Coronary artery (tissue), 2 donors: ENCODE results near the gene ENOX1.

Experiments
- DNase-seq: peaks from one replicate; pipeline ENCODE4 v3.0.0-alpha.2; 2017; ENCODE audit warnings: low spot score
- H3K27ac ChIP-seq, 2 donors: fragments of 200-600 bp; sonication (generic); one replicate each; pipeline ENCODE4 v1.5.1; 2016 to 2019
- H3K4me3 ChIP-seq: fragments of 200-600 bp; sonication (generic); 2 replicates; pipeline ENCODE4 v1.5.1; 2016; ENCODE audit warnings: mild to moderate bottlenecking, moderate library complexity
- TF ChIP-seq, protein P1 (sequence below): fragments of 200-600 bp; sonication (generic); IDR thresholded peaks from one replicate; pipeline ENCODE4 v1.5.1; 2019; ENCODE audit warnings: antibody characterized with exemption

Gene ENOX1

DNA sequence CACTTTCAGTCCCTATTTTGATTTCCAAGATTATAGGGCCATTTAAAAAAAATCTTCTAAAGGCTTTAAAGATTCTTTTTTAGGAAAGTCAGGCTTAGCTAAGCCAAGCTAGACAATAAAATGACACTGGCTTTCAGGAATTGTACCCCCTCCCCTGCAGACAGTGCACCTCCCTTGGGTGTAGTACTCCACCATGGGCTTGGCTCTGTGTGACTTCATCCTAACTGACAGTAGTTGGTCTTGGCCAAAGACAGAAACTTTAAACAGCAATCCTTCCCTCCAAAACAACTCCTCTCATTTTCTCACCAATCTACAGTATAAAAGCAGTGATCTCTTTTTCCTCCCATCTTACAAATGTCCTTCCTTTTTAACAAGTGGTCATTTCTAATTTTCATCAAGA lies 480.4 kb downstream of the ENOX1 start:
- no peak overlapping the region for H3K27ac ChIP-seq
- TF ChIP-seq, protein P1, sequence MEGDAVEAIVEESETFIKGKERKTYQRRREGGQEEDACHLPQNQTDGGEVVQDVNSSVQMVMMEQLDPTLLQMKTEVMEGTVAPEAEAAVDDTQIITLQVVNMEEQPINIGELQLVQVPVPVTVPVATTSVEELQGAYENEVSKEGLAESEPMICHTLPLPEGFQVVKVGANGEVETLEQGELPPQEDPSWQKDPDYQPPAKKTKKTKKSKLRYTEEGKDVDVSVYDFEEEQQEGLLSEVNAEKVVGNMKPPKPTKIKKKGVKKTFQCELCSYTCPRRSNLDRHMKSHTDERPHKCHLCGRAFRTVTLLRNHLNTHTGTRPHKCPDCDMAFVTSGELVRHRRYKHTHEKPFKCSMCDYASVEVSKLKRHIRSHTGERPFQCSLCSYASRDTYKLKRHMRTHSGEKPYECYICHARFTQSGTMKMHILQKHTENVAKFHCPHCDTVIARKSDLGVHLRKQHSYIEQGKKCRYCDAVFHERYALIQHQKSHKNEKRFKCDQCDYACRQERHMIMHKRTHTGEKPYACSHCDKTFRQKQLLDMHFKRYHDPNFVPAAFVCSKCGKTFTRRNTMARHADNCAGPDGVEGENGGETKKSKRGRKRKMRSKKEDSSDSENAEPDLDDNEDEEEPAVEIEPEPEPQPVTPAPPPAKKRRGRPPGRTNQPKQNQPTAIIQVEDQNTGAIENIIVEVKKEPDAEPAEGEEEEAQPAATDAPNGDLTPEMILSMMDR = no peak
- no peak overlapping the region for H3K4me3 ChIP-seq
- no peak for DNase-seq

DNA sequence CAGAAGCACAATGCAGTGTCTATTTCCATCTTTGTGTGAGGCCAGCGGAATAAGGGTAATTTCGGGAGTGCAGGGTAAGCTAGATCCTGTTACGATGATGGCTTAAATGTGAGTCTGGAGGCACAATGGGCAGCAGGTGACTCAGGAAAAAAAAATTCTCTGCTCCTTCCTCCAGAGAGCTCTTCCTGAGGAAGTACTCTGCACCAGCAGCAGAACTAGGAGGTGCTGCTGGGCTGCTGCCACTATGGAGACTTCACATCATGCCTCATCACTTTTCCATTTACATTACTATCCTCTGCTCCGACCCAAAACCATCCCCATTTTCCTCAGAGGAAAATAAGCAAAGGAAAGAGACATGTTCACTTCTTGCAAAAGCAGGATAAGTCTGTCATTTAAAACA lies 481.4 kb downstream of the ENOX1 start:
- no peak for DNase-seq
- H3K4me3 ChIP-seq = no peak overlapping the region
- TF ChIP-seq, protein P1 = no peak
- no peak overlapping the region for H3K27ac ChIP-seq

DNA sequence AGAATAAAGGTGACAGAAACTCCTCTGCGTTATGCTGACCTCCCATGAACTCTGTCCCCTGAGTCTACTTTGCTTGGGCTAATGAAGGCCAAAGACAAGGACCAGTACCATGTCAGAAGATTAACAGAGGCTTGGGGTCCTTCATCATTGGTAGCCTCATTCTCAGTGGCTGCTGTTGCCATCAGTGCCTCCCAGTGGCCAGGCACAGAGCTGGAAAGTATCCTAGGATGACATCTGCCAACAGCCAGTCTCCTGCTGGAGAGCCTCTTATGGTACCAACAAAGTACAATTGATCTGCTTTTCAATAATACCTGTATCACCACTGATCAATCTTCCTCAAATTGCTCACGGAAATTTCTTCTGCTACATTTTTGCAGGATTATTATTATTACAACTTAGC lies 481.8 kb downstream of the ENOX1 start:
- no peak overlapping the region for H3K4me3 ChIP-seq
- H3K27ac ChIP-seq = no peak overlapping the region
- no peak for DNase-seq
- TF ChIP-seq, protein P1 = no peak

DNA sequence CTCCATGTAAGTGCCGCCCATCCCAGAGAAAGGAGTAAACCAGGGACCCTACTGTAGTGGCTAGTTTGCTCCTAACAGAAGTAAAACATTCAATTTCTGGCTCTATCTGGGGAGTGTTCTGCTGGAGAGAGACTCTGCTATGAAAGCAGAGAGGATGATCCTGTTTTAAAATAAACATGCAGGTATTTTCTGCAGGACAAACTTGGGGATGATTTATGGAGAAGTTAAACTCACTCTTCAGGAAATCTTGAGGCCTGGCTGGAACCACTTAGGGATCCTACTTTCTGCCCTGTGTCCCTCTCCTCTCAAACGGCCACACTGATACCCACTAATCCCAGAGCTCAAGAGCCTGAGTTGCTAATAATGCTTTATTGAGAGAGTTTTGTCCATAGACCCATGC lies 482.3 kb downstream of the ENOX1 start:
- DNase-seq = no peak
- TF ChIP-seq, protein P1 = no peak
- Histone ChIP-seq H3K4me3 (no peak overlapping the region), H3K27ac (no peak overlapping the region)

DNA sequence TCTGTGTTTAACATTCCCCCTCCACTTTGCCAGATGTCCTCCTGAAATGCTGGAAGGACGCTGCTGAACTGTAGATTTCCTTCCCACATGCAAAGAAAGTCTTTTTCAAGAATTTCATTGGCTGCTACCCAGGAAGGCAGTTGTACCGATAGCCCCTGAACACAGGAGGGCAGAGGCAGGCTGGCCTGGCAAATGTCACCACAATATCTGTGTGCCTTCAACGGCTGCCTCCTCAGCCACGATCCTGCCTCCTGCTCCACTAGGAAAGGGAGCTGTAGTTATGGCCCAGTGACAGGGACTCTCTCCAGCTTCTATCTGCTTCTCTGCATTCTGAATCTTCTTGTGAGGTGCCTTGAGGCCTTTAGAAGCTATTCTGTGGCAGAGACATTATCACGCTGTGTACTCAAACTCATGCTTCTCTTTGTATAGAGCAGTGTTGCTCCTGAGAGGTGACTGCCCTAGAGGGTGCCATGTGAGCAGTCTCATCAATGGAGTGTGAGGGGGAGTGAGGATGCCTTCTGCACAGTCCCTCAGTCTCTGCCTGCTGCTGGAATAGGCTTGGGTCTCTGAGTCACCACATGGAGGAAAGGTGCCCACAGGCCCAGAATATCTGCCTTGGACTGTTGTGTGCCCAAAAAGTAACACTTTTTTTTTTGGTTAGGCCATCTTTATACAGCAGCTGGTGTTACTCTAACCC lies 483.6 kb downstream of the ENOX1 start:
- no peak overlapping the region for H3K27ac ChIP-seq
- H3K4me3 ChIP-seq = no peak overlapping the region
- DNase-seq = no peak
- TF ChIP-seq, protein P1 = no peak

DNA sequence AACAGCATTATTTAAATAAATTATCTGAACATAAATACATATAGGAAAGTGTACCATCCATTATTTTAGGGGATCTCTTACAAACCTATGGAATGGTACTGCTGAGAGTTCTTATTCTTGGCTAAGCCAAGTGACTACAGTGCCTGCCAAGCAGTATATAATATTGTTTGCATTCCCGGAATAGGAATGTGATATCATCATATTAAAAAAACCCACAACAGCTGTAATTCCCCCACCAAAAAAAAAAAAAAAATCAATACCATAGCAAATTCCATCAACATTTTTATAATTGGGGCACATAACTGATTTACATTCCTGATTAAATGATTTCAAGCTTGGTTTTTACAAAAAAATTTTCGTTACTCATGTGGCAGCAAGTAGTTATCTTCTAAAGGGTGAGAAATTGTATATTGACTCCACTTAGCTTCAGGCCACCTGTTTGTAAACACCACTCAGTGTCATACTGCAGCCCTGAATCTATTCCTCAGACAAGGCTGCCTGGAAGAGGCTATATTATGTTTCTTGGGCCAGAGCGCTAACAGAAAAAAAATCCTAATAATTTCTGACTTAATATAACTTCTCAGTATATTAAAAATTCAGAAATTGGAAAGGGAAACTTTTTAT lies 485.3 kb downstream of the ENOX1 start:
- Histone ChIP-seq H3K4me3 (no peak overlapping the region), H3K27ac (no peak overlapping the region)
- DNase-seq = no peak
- TF ChIP-seq, protein P1 = no peak

DNA sequence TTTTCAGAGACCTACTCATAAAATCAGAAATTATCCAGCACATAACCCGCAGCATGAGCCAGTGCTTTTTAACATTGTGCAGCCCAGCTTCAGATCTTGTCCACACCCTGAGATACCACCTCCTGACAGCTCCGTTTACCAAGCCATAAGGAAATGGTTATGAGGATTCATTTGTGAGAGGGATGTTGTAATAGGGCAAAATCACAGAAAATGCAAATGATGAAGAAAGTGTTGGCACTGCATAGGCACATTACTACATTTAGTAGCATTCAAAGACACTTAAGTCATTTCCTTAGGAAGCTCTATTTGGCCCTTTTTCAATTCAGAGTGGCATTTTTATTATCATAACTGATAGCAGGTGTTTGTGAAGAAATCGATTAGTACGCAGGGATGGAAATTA lies 485.9 kb downstream of the ENOX1 start:
- no peak for DNase-seq
- Histone ChIP-seq H3K4me3 (no peak overlapping the region), H3K27ac (no peak overlapping the region)
- TF ChIP-seq, protein P1 = no peak
